Hypothalamus (tissue), 51 donors: ENCODE data around the gene APCDD1L.

Experiments used
- DNase-seq, 51 donors: peaks; one replicate each; lab custom pipeline; 2025; lab: John Stamatoyannopoulos, UW

Gene APCDD1L

GRCh38 chr20:58515233-58516212 lies at the start of gene APCDD1L:
Gene APCDD1L (minus strand): TSS chr20:58515399. CDS start chr20:58514707, 692 bp downstream.
- DNase-seq, result no peak

- no peak for DNase-seq
Measured at GRCh38 chr20:58559368-58559729, 44.1 kb upstream of the APCDD1L start.

- DNase-seq, result no peak
Measured at GRCh38 chr20:58558486-58559367, 43.5 kb upstream of the APCDD1L start.

GRCh38 chr20:58557733-58558342 lies 42.6 kb upstream of the APCDD1L start:
- no peak for DNase-seq

- no peak for DNase-seq
Measured at GRCh38 chr20:58556961-58557360, 41.8 kb upstream of the APCDD1L start.

- DNase-seq, result peak in 2 of 51 donors; percentile 22 to 24
Measured at GRCh38 chr20:58555078-58555765, 40.0 kb upstream of the APCDD1L start.

GRCh38 chr20:58554541-58554940 lies 39.3 kb upstream of the APCDD1L start:
- no peak for DNase-seq

- DNase-seq, result no peak
Measured at GRCh38 chr20:58553841-58554240, 38.6 kb upstream of the APCDD1L start.

GRCh38 chr20:58553166-58553696 lies 38.0 kb upstream of the APCDD1L start:
- DNase-seq, result no peak

GRCh38 chr20:58552366-58552934 lies 37.3 kb upstream of the APCDD1L start:
- peak in 1 of 51 donors; percentile 30 for DNase-seq

GRCh38 chr20:58551631-58552030 lies 36.4 kb upstream of the APCDD1L start:
- DNase-seq, result no peak

- DNase-seq, result peak in 1 of 51 donors; percentile 41
Measured at GRCh38 chr20:58550275-58551059, 35.3 kb upstream of the APCDD1L start.

- no peak for DNase-seq
Measured at GRCh38 chr20:58549231-58550209, 34.3 kb upstream of the APCDD1L start.

GRCh38 chr20:58547623-58548475 lies 32.6 kb upstream of the APCDD1L start:
- DNase-seq, result no peak

- no peak for DNase-seq
Measured at GRCh38 chr20:58546756-58547622, 31.8 kb upstream of the APCDD1L start.

- DNase-seq, result no peak
Measured at GRCh38 chr20:58546416-58546711, 31.2 kb upstream of the APCDD1L start.
